SU-DHL-6 (cell line): ENCODE measurements around the gene RAB20.

Experiments used
- CTCF ChIP-seq: fragments of 200-600 bp; sonication (generic); IDR thresholded peaks from one replicate; pipeline ENCODE4 v1.5.1; 2017; ENCODE audit warnings: antibody characterized with exemption, mild to moderate bottlenecking, low read length, moderate library complexity; ENCODE audit not compliant: insufficient read depth, poor library complexity, severe bottlenecking
- EZH2phosphoT487 ChIP-seq: fragments of 200-600 bp; sonication (generic), shearing (Covaris generic); conservative IDR thresholded peaks from 2 replicates; pipeline ENCODE4 v1.6.1; 2018; ENCODE audit warnings: mild to moderate bottlenecking, antibody characterized with exemption, low read length, moderate library complexity, mixed read lengths

DNA sequence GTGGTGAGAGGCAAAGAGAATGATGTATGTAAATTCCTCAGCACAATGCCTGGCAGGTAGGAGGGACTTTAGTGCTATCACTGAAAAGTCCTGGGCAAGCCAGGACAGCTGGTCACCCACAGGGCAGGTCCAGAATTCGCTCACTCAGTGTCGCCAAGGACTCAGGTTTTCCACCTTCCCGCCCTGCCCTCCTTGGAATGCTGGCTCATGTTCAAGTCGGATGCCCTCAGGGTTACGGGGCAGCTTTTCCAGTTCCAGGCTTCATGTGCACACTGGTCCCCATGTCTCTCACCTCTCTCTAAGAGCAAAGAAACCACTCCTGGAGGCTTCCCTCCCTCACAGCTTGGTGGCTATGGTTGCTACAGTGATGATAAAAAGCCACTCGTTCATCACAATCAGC, 29.1 kb upstream of the RAB20 start:
- TF ChIP-seq CTCF (no peak), EZH2phosphoT487 (no peak)
